Activated CD8-positive, alpha-beta memory T cell treated with anti-CD3 and anti-CD28 coated beads for 48 hours (primary cell): ENCODE results near the gene FRMD4A.

Experiments
- DNase-seq, 3 experiments: peaks; one replicate each; pipeline ENCODE4 v3.0.0-alpha.2; 2020; ENCODE audit warnings: low read depth in 2 of 3, low spot score in 2 of 3

Gene FRMD4A

DNA sequence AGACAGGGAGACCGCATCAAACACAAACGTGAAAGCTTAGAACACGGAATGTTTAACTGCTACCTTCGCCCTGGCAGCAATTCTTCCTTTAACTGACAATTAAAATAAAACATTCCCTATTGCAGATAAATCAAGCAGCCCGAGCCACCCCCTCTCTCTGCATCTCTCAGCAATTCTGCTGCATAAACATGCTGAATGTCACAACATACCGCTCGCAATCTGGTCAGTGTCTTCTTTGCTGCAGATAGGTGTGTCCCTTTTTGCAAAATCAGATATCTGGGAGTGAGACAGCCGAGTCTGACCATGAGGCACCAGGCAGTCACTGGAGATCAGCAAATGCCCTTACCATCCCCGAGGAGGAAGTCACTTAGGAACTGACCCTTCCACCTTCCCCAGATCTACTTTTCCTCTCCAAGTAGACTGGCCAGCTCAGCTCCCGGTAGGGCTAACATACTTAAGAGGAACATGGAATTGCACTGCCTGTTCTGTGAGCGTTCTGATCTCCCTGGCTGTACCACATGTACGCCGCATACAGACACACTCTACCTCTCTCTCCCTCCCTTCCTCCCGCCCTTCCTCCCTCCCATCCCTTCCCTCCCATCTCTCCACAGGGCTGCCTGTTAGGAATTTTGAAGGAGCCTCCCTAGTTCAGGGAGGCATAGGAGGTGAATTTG, at the start of gene FRMD4A:
TSS of gene FRMD4A (minus strand) at position 537 of the 674 bp plus-strand sequence.
- DNase-seq, result no peak

DNA sequence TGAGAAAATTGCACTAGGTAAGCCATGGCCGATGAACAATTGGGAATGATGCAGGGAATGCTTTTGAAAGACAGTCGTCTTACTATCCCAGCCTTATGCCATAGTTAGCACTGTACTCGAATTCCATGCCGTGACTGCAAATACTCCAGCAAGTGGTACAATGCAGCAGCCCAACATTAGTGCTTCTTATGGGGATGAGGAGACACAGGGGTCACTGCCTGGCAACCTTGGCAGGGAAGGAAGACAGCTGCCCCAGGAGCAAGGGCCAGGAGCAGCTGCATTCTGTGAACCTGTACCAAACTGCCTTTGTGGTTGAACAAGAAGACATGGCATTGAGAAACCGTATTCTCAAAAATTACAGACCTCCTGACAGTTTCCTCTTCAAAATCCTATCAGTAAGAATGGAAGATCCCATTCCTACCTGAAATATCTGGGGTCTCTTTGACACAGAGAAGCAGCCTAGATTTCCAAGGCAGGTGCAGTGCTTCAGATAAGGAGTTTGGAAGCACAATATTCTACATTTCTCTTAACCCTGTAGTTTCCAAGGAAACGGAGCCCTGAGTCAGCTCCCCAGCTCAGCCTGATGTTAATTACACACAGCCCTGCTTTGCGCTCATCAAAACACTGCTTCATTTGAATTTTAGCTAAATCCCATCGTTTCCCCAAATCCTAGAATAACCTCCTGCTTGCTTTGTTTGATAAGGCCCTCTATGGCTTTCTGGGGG, 49.0 kb upstream of the FRMD4A start:
- DNase-seq, result no peak

DNA sequence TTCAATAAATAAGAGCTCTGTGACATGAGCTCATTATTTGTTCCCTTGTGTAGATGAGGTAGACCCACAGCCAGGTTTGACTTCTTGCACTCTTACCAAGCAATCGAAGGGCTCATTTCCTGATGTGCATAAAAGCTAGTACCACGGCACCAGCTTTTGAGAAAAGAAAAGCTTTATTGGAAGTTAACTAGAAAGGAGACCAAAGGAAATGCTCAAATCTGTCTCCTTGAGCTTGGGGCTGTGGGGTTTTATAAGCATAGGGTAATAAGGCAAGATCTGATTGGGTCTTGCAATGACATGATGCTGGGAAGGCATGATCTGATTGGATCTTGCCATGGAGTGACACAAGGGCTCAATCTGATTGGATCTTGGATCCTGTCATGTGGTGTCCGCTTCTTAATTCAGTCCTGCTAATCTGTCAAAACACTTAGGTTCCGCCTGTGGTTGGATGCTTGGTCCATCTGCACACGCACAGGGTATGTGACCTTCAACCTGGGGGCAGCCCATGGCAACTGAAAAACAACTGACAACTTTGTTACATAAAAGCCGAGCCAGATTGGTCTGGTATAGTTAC, 47.8 kb upstream of the FRMD4A start:
- DNase-seq, result no peak

DNA sequence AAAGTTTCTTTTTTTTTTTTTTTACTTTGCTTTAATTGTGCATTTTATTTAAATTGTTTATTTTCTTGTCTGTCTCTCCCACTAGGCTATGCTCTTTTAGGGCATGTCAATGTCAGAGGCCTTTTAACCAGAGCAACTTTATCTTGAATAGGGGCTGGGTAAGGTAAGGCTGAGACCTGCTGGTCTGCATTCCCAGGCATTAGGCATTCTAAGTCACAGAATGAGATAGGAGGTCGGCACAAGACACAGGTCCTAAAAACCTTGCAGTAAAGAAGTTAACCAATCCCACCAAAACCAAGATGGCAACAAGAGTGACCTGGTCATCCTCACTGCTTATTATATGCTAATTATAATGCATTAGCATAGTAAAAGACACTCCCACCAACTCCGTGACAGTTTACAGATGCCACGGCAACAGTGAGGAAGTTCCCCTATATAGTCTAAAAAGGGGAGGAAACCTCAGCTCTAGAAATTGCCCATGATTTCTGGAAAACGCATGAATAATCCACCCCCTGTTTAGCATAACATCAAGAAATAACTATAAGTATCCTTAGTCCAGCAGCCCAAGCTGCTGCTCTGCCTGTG, 47.0 kb upstream of the FRMD4A start:
- DNase-seq, result no peak

DNA sequence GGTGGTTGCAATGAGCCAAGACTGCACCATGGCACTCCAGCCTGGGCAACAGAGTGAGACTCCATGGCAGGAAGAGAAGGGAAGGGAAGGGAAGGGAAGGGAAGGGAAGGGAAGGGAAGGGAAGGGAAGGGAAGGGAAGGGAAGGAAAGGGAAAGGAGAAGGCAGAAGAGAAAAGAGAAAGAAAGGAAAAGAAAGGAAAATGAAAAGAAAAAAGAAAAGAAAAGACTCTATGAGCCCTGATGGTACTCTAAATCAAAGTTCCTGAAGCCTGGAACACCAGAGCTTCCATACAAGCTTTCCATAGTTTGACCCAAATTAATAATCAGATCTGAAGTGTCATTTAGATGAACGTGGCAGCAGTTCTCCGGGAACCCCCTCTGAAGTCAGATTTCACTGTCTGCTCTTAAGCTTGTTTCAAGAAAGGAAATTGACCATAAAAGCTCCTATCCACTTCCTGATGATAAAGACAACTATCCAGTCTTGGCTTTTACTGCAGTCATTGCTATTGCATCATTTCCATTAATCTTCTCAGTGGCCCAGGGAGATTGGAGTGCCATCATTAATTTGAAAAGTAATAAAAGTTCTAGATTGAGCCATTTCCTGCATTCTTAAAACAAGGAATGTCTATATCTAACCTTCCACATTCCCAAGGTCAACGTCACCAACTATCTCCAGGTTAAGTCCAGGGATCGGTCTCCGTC, 44.2 kb upstream of the FRMD4A start:
- DNase-seq, result no peak

DNA sequence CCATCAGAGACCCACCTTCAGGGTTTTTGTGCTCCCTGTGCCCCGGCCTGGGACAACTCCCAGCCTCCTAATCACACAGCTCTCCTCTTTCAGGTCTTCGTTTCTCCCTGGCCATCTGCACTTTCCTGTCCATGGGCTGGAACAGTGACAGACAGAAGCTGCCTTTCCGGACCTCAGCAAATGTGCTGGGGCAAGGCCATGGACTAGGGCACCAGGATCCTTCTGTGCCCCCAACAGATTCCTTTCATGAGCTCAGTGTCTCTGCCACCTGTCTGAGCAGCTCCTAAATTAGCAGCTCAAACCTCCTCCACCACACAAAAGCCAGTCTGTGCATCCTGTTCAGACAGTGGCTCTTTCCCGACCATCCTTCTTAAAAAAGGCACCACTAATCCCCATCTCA, 41.9 kb upstream of the FRMD4A start:
- DNase-seq, result no peak

DNA sequence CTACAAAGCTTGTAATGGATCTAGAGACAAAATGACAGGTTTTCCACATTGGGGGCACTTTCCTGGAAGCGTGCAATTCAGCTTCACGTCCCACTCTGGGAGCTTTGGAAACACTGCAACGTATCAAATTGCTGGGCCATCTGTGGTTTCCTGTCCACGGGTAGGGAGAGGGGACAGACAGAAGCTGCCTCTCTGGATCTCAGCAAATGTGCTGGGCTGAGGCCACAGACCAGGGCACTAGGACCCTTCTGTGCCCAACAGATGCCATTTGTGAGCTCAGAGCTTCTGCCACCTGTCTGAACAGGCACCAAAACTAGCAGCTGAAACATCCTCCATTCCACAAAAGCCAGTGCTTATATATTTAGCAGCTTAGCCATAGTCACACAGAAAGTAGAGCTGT, 40.9 kb upstream of the FRMD4A start:
- DNase-seq, result no peak

DNA sequence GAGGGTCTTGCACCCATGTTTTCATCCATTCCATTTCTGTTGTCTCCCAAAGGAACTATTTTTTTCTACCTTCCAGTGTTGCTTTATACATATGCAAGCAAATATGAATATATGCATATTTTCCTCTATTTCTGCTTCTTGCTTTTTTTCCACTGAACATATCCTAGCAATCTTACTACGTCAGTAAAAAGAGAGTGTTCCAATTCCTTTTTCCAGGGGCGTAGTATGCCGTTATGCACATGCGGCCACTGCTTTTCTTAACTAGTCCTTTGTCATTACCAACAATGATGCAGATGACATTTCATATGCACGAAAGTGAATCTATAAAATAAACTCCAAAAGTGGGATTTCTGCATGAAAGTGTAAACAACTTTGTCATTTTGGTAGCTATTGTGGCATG, 40.2 kb upstream of the FRMD4A start:
- DNase-seq, result no peak

DNA sequence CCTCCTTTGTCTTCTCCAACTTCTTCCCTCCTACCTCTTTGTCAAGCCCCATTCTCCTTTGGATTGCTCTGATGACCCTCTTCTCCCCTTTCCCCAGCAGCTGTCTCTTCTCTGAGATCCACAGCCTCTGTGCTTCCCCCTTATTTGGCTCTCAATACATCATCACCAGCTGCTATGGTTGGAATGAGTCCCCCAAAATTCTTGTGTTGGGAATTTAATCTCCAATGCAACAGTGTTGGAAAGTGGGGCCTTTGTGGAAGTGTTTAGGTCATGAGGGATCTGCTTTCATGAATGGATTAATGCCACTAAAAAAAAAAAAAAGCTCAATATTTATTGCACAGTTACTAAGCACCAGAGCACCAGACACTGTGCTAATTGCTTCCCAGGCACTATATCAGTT, 39.2 kb upstream of the FRMD4A start:
- no peak for DNase-seq

DNA sequence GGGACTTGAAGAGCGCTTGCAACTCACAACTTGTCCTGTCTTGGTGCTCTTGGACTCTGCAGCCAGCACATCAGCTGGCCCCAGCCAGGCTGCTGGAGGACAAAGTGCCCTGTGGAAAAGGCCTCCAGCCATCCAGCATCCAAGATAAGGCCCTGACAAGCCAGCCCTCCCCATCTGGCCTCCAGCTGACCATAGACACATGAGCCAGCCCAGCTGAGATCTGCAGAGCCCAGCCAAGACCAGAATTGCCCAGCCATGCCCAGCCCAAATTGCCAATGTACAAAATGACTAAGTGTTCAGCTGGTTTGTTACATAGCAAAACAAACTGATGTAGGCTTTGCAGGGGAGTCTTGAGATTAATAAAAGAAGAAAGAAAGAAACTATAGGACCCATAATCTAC, 36.0 kb upstream of the FRMD4A start:
- no peak for DNase-seq

DNA sequence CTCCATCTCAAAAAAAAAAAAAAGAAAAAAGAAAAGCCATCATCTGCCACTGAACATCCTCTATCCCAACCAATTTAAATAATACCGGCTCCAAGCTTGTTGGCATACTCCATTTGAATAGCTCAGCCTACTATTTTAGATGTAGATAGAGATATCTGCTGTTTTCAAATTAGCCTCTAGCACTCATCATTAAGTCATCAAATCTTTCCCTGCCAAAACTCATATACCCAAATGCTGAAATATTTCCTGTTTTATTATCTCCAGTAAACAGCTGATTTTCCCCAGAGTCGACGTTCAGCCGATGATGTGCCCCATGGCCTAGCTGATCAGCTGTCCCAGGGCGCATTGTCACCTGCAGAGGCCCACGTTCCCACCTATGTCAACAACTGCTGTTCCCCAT, 34.5 kb upstream of the FRMD4A start:
- no peak for DNase-seq

DNA sequence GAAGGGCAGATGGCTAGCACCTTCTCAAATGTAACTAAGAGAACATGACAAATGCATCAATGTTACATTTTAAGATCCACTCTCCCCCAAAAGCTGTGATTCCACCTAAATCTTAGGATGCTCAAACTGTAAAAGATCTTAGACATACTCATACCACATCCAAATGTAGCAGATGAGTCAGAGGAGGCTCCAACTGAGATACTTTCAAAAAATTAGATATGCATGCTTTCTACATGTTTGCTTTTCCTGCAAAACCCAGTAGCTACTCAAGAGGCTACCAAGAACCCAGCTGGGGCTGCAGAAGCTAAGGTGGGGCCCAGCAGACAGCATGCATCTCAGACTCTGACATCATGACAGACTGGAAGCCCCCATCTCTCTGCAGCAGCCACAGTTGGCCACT, 31.4 kb upstream of the FRMD4A start:
- DNase-seq, result no peak

DNA sequence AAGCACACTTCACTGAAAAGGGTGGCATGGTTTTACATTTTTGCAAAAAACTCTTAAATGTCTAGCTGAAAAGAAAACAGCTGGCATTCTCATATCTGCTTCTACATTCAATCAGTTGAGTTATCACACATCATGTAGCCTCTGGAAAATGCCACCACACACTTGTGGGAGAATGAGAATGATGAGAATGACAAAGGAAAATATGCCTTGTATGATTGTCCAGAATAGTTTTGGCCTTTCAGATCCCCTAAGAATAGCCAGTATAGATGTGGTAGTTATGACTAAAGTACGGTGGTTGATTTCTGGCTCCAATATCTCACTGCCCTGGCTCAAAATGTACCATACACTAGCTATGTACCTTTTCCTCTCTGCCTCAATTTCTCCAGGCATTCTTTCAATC, 30.2 kb upstream of the FRMD4A start:
- DNase-seq, result no peak

DNA sequence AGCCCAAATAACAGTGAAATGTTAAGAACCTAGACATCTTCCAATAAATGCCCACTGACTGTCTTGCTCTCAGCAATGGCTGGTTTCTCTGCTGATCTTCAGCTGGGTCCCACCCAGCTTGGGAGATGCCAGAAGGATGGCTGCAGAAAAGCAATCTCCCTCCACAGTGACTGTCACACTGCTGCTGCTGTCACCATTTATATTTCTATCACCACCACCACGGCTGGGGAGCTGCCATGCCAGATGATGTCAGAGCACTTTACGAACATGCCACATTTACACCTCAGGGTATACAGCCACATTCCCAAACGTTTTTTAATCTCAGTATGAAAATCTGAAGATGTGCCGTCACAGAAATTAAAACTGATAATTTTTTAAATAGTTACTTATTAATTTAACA, 29.8 kb upstream of the FRMD4A start:
- DNase-seq, result no peak

DNA sequence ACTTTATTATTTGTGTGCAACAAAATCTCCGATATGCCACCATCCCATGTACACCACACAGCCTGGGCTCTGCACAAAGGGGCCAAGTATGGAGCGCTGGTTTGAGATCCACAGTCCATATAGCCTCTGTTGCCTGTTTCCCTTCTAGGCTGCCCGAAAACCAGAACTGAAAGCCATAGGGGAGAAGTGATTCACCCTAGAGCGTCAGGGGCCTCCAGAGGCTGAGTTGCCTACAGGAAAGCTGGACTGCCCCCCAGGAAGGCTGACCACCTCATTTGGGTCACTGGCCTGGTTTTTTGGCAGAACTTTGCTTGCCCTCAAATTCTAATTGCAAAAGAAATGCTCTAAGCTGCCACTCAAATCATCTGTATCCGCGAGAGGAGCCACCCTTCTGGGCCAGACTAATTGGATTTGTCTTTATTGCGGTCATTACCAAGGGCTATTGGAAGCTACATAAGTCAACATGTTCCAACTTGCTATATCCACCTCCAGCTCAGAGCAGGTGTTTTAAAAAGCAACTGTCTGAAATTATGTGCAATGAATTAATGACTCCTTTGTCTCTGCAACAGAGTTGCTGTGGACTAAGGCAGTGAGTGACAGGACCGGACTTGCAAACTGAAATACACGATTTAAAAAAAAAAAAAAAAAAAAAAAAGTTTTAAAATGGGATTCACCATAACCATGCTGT, 28.3 kb upstream of the FRMD4A start:
- no peak for DNase-seq

DNA sequence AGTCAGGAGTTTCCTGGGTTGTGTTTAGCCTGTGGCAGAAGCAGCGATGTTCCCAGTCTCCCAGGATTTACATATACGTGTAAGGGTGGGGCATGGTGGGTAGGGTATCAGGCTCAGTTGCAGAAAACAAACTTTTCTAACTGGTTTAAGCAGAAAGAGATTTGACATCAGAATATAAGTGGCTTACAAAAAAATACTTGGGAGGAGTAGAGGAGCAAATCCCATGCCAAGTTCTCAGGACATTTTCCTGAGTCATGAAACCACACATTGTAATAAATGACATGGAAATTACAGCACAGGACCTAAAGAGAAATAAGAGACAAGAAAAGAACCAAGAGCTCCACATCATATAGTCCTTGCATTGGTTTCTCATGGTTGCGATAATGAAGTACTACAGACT, 26.2 kb upstream of the FRMD4A start:
- no peak for DNase-seq

DNA sequence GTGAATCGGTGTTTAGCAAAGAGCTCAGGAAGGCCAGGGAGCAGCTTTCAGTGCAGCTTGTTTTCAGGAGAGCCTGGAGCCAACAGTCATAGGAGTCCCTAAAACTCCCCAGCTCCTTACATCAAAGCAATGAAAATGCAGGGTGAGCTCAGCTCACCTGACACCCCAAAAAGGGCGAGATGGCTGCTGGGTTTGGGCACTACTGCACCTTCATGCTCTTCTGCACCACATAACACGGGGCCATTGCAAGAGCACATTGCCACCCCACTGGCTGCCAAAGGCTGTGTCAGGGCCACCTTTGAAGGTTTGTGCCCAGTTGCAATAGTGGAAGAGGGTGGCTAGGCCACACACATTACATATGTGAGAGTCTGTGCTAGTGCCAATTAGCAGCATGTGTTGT, 25.0 kb upstream of the FRMD4A start:
- no peak for DNase-seq

DNA sequence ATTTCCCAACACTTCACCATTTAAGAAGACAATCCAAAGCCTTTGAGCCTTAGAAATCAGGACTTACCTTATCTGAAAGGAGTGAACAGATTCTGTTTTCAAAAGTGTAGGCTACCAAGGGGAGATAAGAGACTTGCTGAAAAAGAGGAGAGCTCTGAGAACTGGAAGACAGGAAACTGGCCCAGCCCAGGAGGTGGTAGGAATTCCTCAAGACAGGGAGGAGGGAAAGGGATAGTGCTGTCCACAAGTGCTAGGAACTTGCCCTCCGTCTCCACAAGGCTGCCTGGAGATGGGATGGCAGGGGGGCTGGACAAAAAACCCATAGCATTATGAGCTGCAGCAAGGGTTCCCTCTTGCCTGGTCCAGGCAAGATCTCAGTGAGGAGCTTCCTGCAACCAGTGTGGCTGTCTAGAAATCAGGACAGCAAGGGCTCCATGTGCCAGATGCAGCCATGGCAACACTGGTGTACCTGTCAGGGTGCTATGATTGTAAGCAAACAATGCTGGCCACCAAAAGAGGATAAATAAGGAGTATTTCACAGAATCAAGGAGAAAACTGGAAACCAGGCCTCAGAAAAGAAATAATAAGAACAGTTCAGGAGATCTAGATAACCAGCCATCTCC, 22.7 kb upstream of the FRMD4A start:
- DNase-seq, result no peak

DNA sequence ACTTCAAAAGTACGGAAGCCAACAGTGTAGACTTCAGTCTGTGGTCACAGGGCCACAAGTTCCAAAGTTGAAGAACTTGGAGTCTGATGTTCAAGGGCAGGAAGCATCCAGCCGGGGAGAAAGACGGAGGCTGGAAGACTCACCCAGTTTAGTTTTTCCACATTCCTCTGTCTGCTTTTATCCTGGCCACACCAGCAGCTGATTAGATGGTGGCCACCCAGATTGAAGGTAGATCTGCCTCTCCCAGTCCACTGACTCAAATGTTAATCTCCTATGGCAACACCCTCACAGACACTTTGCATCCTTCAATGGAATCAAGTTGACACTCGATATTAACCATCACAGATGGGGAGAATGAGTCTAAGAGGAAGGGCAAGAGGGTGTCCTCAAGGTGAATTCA, 19.3 kb upstream of the FRMD4A start:
- DNase-seq, result no peak

DNA sequence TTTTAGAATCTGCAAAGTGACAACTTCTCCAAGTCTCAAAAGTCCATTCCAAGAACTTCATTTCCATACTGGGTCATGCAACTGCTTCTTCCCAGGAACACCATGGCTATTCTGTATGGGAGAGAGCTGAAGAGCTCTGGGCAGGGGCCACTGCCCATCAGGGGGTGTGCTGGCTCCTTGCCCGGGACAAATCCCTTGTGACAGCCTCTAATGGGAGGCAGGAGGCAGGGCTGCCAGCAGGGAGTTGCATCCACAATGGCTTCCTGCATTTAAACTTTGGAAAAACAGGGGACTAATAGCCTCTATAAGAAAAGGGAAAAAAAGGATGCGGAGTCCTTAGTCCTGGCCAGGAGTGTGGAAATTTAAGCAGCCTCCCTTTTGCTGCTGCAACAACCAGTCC, 18.4 kb upstream of the FRMD4A start:
- DNase-seq, result no peak

DNA sequence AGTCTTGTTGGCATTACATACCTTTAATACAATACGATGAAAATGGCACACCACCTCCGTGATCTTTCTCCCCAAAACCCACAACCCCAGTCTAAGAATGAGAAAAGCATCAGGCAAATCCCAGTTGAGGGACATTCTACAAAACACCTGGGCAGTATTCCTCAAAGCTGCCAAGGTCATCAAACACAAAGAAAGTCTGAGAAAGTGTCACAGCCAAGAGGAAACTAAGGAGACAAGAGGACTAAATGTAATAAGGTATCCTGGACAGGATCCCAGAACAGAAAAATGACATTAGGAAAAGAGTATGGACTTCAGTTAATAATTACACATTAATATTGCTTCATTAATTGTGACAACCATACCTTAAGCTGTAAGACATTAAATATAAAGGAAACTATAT, 14.5 kb upstream of the FRMD4A start:
- no peak for DNase-seq
